Measurements from ENCODE around the gene SH2D1B. TPM values are rescaled to one million over a fixed set of nuclear protein-coding genes. Genes with fewer than 3 reads are reported as not detected.

SH2D1B gene
- total and polyA plus RNA-seq, 2 experiments from 2014 or later = not detected

DNA sequence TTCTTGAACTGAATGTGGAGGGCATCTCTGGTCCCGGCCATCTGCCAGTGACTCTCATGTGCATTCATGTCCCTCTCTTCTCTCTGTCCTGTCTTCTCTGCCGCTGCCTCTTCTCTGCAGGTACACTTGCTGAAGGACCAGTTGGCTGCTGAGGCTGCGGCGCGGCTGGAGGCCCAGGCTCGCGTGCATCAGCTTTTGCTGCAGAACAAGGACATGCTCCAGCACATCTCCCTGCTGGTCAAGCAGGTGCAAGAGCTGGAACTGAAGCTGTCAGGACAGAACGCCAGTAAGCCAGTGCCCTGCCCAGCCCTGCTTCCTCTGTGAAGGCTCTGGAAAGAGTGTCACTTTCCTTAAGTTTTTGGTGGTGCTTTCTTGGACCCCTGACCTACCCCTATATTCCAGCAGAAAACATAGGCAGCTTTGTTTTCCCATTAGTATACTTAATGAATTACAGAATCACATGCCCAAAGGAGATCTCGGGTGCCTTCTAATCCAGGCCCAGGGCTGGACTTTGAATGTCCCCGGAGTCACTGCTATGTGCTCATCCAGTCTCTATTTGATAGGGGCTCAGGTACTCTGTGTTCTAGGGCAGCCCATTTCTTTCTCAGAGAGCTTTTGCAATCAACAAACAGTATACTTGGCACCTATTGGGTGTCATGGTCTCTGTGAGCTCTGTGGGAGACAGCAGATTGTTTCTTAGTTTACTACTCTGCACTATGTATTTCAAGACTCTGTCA lies 46.5 kb downstream of the SH2D1B start:
- Mint-ChIP-seq H3K27ac (no peak overlapping the region), H3K36me3 (ENCODE audit: low read depth) (peaks cover 21% of the 10 kb centered on the region; the same call in 2 of the 3 replicates), H3K27me3 (ENCODE audit: insufficient read depth, low read depth, poor library complexity) (peaks cover 14% of the 10 kb centered on the region), H3K4me3 (no peak overlapping the region), H3K4me1 (peaks cover 6% of the 10 kb centered on the region), H3K9me3 (no peaks in the 10 kb centered on the region)
- Histone ChIP-seq H3K27ac (ENCODE audit: low read depth) (no peak overlapping the region), H3K4me2 (no peak overlapping the region), H3K79me2 (replicated peaks; ENCODE audit: insufficient read depth) (no peaks in the 10 kb centered on the region), H3K4me1 (ENCODE audit: insufficient read depth) (no peaks in the 10 kb centered on the region), H3K27me3 (ENCODE audit: insufficient read depth) (no peaks in the 10 kb centered on the region), H3F3A (replicated peaks; ENCODE audit: low read depth) (no peaks in the 10 kb centered on the region), H3K9me2 (ENCODE audit: insufficient read depth) (no peaks in the 10 kb centered on the region), H3K36me3 (ENCODE audit: insufficient read depth) (no peaks in the 10 kb centered on the region), H2AFZ (no peak overlapping the region), H4K20me1 (replicated peaks; ENCODE audit: insufficient read depth) (no peaks in the 10 kb centered on the region), H3K4me3 (no peak overlapping the region)
- DNase-seq (ENCODE audit: low spot score) (no peak), ATAC-seq (no peak)
- no peak for TF ChIP-seq ZNF462 (CRISPR knock-in tag; IDR thresholded peaks at IDR 0.05)
- no peak for TF ChIP-seq ETS1 (IDR thresholded peaks at IDR 0.05)
- TF ChIP-seq NANOG (IDR thresholded peaks at IDR 0.05; ENCODE audit: borderline replicate concordance) = no peak
- no peak for TF ChIP-seq CREB1 (CRISPR knock-in tag; IDR thresholded peaks at IDR 0.05; ENCODE audit: low read depth)
- no peak for TF ChIP-seq CTCF (conservative IDR thresholded peaks at IDR 0.05; ENCODE audit: low read depth in 2 of 2)
- no peak for TF ChIP-seq JUNB (IDR thresholded peaks at IDR 0.05; ENCODE audit: unreplicated experiment)
- no peak for TF ChIP-seq STAT1 (IDR thresholded peaks at IDR 0.05; ENCODE audit: unreplicated experiment)
- no peak for TF ChIP-seq EZH2 (IDR thresholded peaks at IDR 0.05; ENCODE audit: low read depth, unreplicated experiment)
- no peak for TF ChIP-seq ZNF114 (CRISPR knock-in tag; IDR thresholded peaks at IDR 0.05)
- no peak for TF ChIP-seq POLR2AphosphoS5 (IDR thresholded peaks at IDR 0.05; ENCODE audit: low read depth)
- TF ChIP-seq ZNF331 (CRISPR knock-in tag; IDR thresholded peaks at IDR 0.05; ENCODE audit: low read depth) = no peak
- TF ChIP-seq, protein P1, sequence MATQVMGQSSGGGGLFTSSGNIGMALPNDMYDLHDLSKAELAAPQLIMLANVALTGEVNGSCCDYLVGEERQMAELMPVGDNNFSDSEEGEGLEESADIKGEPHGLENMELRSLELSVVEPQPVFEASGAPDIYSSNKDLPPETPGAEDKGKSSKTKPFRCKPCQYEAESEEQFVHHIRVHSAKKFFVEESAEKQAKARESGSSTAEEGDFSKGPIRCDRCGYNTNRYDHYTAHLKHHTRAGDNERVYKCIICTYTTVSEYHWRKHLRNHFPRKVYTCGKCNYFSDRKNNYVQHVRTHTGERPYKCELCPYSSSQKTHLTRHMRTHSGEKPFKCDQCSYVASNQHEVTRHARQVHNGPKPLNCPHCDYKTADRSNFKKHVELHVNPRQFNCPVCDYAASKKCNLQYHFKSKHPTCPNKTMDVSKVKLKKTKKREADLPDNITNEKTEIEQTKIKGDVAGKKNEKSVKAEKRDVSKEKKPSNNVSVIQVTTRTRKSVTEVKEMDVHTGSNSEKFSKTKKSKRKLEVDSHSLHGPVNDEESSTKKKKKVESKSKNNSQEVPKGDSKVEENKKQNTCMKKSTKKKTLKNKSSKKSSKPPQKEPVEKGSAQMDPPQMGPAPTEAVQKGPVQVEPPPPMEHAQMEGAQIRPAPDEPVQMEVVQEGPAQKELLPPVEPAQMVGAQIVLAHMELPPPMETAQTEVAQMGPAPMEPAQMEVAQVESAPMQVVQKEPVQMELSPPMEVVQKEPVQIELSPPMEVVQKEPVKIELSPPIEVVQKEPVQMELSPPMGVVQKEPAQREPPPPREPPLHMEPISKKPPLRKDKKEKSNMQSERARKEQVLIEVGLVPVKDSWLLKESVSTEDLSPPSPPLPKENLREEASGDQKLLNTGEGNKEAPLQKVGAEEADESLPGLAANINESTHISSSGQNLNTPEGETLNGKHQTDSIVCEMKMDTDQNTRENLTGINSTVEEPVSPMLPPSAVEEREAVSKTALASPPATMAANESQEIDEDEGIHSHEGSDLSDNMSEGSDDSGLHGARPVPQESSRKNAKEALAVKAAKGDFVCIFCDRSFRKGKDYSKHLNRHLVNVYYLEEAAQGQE (IDR thresholded peaks at IDR 0.05; ENCODE audit: unreplicated experiment) = no peak
- TF ChIP-seq EZH2phosphoT487 (IDR thresholded peaks at IDR 0.05; ENCODE audit: unreplicated experiment) = no peak
